Bronchial epithelial cell (primary cell): ENCODE data around the gene SGTB. TPM values are rescaled to one million over a fixed set of nuclear protein-coding genes. Genes with fewer than 3 reads are reported as not detected.
"Not testable (repeated sequence)": the region's sequence is repeated elsewhere in the genome, so short reads cannot be mapped to it uniquely, and the experiment has no call there.

Experiments
- DNase-seq: peaks from one replicate; pipeline ENCODE4 v3.0.0-alpha.2; 2010; ENCODE audit warnings: low read depth
- FAIRE-seq: peaks from 2 replicates; lab custom pipeline; 2011; peaks lifted over from hg19 to GRCh38; lab: Jason Lieb, UNC
- H3K27me3 ChIP-seq: 2 replicates; pipeline ENCODE4 v1.5.1; 2011; ENCODE audit warnings: low read length; ENCODE audit not compliant: control insufficient read depth, insufficient read depth
- H3K36me3 ChIP-seq: 2 replicates; pipeline ENCODE4 v1.5.1; 2011; ENCODE audit warnings: low read length; ENCODE audit not compliant: control insufficient read depth, insufficient read depth
- H3K4me3 ChIP-seq: 2 replicates; pipeline ENCODE4 v1.5.1; 2011; ENCODE audit warnings: mild to moderate bottlenecking, low read depth, low read length, control low read depth
- CTCF ChIP-seq: IDR thresholded peaks from 2 replicates; pipeline ENCODE4 v1.5.1; 2011; ENCODE audit warnings: mild to moderate bottlenecking, moderate library complexity, low read length, control low read depth, inconsistent platforms; ENCODE audit not compliant: insufficient read depth, severe bottlenecking
- total RNA-seq: library from RNA; depleted of rRNA; stranded (reverse); fragments of >200 nt; gene quantifications from 2 replicates; pipeline ENCODE4 v1.2.1, GENCODE V29; 2014

Gene SGTB
- total RNA-seq, 1 donor from 2014 or later: 12.9 TPM

DNA sequence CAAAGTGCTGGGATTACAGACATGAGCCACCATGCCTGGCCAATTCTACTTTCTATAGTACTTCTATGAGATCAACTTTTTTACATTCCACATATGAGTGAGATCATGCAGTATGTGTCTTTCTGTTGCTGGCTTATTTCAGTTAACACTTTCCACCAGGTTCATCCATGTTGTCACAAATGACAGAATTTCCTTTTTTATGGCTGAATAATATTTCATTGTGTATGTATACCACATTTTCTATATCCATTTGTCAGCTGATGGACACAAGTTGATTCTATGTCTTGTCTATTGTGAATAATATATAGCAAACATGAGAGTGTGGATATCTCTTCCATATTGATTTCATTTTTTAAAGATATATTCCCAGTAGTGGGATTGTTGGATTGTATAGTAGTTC lies 17.3 kb upstream of the SGTB start:
- no peak for FAIRE-seq
- Histone ChIP-seq H3K4me3 (no peak overlapping the region), H3K36me3 (no peaks in the 10 kb centered on the region), H3K27me3 (no peaks in the 10 kb centered on the region)
- TF ChIP-seq CTCF: no peak
- DNase-seq: no peak

GRCh38 chr5:65738305-65738704 lies 16.4 kb upstream of the SGTB start:
- TF ChIP-seq CTCF: no peak
- FAIRE-seq (no peak), DNase-seq (no peak)
- Histone ChIP-seq H3K27me3 (no peaks in the 10 kb centered on the region), H3K36me3 (no peaks in the 10 kb centered on the region), H3K4me3 (no peak overlapping the region)

DNA sequence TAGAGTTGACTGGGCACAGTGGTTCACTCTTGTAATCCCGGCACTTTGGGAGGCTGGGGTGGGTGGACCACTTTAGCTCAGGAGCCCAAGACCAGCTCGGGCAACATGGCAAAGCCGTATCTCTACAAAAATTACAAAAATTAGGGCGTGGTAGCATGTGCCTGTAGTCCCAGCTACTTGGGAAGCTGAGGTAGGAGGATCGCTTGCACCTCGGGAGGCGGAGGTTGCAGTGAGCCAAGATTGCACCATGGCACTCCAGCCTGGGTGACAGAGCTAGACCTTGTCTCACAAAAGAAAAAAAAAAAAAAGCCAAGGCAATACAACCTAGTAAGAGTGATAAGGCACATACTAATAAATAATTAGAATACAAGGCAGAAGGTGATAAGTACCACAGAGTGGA lies 15.9 kb upstream of the SGTB start:
- FAIRE-seq: no peak
- DNase-seq: no peak
- Histone ChIP-seq H3K4me3 (no peak overlapping the region), H3K36me3 (no peaks in the 10 kb centered on the region), H3K27me3 (no peaks in the 10 kb centered on the region)
- no peak for TF ChIP-seq CTCF

DNA sequence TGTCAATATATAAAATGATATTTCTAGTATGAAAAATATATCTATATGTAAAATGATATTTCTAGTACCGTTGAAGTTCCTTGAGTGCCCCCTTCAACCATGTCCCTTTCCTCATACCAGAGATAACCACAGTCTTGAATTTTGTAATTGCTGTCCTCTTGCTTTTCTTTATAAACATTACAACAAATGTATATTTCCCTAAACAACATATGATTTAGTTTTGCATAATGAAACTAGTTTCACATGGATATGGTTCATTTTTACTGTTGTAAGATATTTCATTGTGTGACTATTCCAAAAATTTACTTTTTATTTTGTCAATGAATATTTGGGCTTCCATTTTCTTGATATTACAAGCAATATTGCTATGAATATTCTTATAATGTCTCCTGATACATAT lies 14.1 kb upstream of the SGTB start:
- no peak for DNase-seq
- Histone ChIP-seq H3K27me3 (no peaks in the 10 kb centered on the region), H3K4me3 (no peak overlapping the region), H3K36me3 (no peaks in the 10 kb centered on the region)
- TF ChIP-seq CTCF: no peak
- no peak for FAIRE-seq

GRCh38 chr5:65734921-65735320 lies 13.0 kb upstream of the SGTB start:
- FAIRE-seq: no peak

DNA sequence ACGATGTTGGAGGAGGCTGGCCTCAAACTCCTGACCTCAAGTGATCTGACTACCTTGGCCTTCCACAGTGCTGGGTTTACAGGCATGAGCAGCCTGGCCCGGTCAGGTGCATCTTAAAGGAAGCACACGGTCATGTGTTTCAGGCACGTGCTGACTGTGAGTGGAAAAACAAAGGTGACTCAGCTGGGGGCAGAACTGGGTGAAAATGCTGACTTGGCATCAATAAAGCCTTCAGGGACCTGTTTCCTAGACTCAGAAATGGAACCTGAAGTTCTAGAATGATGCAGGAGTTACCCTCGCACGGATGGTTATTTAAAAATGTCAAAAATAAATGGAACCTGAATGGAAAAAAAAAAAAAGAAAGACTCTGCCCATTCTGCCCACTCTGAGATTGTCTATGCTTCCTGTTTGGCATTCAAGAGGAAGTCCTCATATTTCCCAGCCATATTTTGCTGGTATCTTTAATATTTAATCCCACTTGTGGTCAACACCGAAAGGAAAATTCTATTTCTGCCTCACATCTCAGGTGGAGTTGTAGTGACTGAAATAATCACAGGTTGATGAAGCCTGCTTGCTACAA lies 12.4 kb upstream of the SGTB start:
- not testable (repeated sequence) for H3K4me3 ChIP-seq, H3K36me3 ChIP-seq, DNase-seq, H3K27me3 ChIP-seq, FAIRE-seq

More at GRCh38 chr5:65734921-65735320, 13.0 kb upstream of the SGTB start:
- no peak overlapping the region for H3K4me3 ChIP-seq
- no peak for DNase-seq
- H3K27me3 ChIP-seq: no peaks in the 10 kb centered on the region
- no peak for TF ChIP-seq CTCF
- H3K36me3 ChIP-seq: no peaks in the 10 kb centered on the region

DNA sequence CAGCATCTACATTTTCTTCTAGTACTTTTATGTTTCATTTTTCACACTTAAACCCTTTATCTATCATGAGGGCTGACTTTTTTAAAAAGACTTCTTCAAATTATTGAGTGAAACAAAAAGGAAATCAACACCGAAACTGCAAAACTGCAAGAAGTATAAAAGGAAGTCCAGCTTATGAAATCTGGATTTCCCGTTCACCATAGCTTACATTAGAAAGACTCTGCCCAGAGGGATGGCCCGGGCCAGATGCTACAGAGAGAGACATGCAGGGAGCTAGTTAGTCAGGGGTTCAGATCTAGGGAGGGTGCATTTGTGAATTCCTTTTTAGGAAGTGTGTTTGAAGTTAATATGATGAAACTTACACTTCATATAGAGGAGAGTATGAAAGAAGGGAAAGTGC lies 10.1 kb upstream of the SGTB start:
- DNase-seq, FAIRE-seq, H3K27me3 ChIP-seq: not testable (repeated sequence)

More for the DNA sequence above, 10.1 kb upstream of the SGTB start:
- H3K36me3 ChIP-seq, H3K4me3 ChIP-seq: not testable (repeated sequence)
